Gastrocnemius medialis (tissue), 4 donors: Measurements from ENCODE around the gene CCDC134.

Experiments
- POLR2A ChIP-seq, 2 donors: fragments of 450-650 bp; IDR thresholded peaks; one replicate each; pipeline ENCODE4 v1.6.1; 2017; ENCODE audit warnings: antibody characterized with exemption in 2 of 2, mild to moderate bottlenecking in 2 of 2, moderate library complexity in 2 of 2
- TF ChIP-seq, protein P1 (sequence below), 5 experiments: fragments of 450-650 bp in 3 of 5; fragments of 200-600 bp in 2 of 5; sonication (generic) in 2 of 5; IDR thresholded peaks in 4 of 5; conservative IDR thresholded peaks in 1 of 5; 1 replicate in 4 of 5; 2 replicates in 1 of 5; pipeline ENCODE4 v1.5.1; 2016 to 2019; ENCODE audit warnings: antibody characterized with exemption in 5 of 5, mild to moderate bottlenecking in 3 of 5, moderate library complexity in 3 of 5

DNA sequence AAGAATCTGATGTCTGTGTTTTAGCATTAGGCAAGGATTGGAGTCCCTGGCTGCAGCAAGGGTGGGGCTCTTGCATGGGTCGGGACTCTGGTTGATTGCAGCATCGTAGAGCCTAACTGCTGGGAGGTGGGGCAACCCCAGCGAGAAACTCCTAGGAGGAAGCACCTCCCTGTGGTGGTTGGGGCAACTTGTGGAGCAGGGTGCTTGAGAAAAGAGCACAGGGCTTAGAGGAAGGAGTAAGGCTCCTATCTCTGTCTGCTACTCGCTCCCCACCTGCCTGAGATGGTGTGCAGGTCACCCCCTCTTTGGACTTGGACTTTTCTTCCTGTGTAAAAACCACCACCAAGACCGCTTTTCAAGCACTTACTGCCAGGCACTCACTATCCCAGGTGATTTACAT is 48.0 kb downstream of the CCDC134 start:
- no peak for TF ChIP-seq POLR2A (IDR thresholded peaks at IDR 0.05)
- TF ChIP-seq, protein P1, sequence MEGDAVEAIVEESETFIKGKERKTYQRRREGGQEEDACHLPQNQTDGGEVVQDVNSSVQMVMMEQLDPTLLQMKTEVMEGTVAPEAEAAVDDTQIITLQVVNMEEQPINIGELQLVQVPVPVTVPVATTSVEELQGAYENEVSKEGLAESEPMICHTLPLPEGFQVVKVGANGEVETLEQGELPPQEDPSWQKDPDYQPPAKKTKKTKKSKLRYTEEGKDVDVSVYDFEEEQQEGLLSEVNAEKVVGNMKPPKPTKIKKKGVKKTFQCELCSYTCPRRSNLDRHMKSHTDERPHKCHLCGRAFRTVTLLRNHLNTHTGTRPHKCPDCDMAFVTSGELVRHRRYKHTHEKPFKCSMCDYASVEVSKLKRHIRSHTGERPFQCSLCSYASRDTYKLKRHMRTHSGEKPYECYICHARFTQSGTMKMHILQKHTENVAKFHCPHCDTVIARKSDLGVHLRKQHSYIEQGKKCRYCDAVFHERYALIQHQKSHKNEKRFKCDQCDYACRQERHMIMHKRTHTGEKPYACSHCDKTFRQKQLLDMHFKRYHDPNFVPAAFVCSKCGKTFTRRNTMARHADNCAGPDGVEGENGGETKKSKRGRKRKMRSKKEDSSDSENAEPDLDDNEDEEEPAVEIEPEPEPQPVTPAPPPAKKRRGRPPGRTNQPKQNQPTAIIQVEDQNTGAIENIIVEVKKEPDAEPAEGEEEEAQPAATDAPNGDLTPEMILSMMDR (IDR thresholded peaks at IDR 0.05 in 4 of 5, conservative IDR thresholded peaks at IDR 0.05 in 1 of 5) = no peak
